GM18505 (cell line): ENCODE measurements around the gene MCOLN1.

Experiments used
- ATAC-seq: cut with Tn5 transposase; IDR thresholded peaks from one replicate; pipeline ENCODE4 v1.9.1; 2021; ENCODE audit not compliant: unreplicated experiment
- POLR2A ChIP-seq: IDR thresholded peaks from 4 replicates; pipeline ENCODE4 v1.6.1; 2011; ENCODE audit warnings: borderline replicate concordance; ENCODE audit not compliant: insufficient read depth, insufficient read length; ENCODE audit errors: extremely low read depth

The MCOLN1 gene

GRCh38 chr19:7524992-7525739, 2.7 kb downstream of the MCOLN1 start:
- no peak for ATAC-seq
- TF ChIP-seq POLR2A, result no peak

DNA sequence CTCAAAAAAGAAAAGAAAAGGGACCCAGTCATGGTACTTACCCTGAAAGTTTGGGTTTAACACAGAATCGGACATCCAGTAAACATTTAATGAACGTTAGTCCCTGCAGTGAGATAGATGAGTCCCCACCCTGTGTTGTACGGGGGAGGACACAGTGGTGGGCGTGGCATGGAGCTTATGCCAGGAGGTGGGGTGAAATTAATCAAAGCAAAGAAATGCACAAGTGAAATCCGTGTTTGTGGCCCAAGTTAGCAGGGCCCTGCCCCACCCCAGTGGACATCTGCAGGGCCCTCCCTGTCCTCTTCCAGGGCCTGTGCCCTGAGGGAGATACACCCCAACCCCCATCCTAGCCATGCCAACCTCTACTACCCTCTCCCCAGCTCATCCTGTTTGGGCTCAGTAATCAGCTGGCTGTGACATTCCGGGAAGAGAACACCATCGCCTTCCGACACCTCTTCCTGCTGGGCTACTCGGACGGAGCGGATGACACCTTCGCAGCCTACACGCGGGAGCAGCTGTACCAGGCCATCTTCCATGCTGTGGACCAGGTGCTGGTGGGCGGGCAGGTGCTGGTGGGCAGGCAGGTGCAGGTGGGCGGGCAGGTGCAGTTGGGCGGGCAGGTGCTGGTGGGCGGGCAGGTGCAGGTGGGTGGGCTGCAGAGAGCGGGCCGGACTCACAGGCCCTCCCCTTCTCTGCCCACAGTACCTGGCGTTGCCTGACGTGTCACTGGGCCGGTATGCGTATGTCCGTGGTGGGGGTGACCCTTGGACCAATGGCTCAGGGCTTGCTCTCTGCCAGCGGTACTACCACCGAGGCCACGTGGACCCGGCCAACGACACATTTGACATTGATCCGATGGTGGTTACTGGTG, 3.9 kb downstream of the MCOLN1 start:
- TF ChIP-seq POLR2A, result no peak
- ATAC-seq, result no peak

DNA sequence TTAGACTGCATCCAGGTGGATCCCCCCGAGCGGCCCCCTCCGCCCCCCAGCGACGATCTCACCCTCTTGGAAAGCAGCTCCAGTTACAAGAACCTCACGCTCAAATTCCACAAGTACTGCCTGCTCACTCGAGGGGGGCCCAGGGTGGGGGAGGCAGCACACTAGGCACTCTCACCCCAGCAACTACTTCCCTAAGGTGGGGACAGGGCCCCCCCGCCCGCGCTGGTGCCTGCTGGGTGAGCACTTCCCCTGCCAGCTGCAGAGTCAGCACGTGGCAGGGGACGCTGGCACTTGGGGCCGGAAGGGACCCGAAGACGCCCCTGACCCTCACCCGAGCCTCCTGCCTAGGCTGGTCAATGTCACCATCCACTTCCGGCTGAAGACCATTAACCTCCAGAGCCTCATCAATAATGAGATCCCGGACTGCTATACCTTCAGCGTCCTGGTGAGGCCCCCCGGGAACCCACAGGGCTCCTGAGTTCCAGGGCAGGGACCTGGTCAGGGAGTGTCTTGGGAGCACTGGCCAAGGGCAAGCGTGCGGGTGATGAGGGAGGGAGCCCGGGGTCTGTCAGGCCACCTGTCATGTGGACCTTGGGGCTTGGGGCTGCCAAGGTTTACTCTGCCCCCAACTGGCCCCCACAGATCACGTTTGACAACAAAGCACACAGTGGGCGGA, 5.2 kb downstream of the MCOLN1 start:
- ATAC-seq, result no peak
- TF ChIP-seq POLR2A, result no peak

GRCh38 chr19:7528192-7528519, 5.7 kb downstream of the MCOLN1 start:
- no peak for TF ChIP-seq POLR2A
- ATAC-seq, result no peak

DNA sequence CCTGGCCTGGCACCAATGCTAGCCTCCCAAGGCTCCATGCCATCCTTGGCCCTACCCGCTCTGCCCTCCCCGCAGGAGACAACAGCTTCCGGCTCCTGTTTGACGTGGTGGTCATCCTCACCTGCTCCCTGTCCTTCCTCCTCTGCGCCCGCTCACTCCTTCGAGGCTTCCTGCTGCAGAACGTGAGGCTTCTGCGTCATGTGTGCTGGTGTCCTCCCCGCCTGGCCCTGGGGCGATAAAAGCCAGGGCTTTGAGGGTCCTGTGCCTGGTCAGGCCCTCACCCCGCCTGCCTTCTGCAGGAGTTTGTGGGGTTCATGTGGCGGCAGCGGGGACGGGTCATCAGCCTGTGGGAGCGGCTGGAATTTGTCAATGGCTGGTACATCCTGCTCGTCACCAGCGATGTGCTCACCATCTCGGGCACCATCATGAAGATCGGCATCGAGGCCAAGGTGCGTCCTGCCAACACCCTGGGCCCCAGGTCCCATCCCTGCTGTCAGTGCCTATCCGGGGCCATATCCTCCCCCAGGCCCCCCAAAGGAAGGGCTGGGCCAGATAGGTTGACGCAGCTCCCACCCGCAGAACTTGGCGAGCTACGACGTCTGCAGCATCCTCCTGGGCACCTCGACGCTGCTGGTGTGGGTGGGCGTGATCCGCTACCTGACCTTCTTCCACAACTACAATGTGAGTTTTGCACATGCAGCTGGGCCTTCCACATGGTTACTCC, 6.3 kb downstream of the MCOLN1 start:
- TF ChIP-seq POLR2A, result no peak
- no peak for ATAC-seq

DNA sequence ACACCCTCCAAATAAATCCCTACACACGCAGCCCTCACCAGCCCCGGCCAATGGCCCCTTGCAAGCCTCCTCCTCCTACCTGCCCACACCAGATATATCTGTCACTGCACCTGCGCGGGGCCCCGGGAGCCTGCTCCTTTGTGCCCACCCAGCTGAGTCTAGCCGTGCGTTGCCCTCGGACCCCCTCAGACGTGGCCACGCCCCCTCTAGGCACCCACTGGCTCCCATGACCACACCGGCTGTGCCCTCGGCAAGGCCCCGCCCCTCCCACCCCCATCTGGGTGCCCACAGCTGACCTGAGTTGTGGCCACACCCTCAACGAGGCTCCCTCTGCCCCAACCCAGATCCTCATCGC, 6.8 kb downstream of the MCOLN1 start:
- ATAC-seq, result no peak
- no peak for TF ChIP-seq POLR2A

- no peak for TF ChIP-seq POLR2A
- ATAC-seq, result no peak
Measured at GRCh38 chr19:7529610-7530490, 7.4 kb downstream of the MCOLN1 start.

GRCh38 chr19:7533281-7533885, 11.0 kb downstream of the MCOLN1 start:
- ATAC-seq, result no peak
- no peak for TF ChIP-seq POLR2A

GRCh38 chr19:7533925-7534480, 11.6 kb downstream of the MCOLN1 start:
- no peak for TF ChIP-seq POLR2A
- no peak for ATAC-seq

DNA sequence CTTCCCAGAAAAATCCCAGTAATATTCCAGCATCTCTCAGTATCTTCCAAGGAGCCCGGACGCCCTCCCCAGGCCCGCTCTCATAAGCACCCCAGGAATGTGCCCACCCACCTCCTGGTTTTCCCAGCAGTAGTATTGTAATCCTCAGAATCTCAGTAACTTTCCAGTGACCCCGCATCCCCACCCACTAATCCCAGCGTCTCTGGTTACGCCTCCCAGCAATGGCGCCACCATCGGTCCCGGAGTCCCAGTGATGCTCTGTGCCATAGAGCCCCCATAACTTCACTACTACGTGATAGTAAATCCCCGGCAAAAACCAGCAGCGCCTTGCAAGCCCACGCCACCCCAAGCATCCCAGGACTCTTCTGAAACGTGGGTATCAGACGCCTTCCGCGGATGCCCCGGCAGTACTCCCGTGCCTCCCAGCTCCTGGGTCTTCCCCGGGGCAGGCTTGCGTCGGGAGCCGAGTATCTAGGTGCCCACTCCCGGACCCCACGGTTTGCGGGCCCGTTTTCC, 12.2 kb downstream of the MCOLN1 start:
- peak; percentile 5 for ATAC-seq
- TF ChIP-seq POLR2A, result no peak

DNA sequence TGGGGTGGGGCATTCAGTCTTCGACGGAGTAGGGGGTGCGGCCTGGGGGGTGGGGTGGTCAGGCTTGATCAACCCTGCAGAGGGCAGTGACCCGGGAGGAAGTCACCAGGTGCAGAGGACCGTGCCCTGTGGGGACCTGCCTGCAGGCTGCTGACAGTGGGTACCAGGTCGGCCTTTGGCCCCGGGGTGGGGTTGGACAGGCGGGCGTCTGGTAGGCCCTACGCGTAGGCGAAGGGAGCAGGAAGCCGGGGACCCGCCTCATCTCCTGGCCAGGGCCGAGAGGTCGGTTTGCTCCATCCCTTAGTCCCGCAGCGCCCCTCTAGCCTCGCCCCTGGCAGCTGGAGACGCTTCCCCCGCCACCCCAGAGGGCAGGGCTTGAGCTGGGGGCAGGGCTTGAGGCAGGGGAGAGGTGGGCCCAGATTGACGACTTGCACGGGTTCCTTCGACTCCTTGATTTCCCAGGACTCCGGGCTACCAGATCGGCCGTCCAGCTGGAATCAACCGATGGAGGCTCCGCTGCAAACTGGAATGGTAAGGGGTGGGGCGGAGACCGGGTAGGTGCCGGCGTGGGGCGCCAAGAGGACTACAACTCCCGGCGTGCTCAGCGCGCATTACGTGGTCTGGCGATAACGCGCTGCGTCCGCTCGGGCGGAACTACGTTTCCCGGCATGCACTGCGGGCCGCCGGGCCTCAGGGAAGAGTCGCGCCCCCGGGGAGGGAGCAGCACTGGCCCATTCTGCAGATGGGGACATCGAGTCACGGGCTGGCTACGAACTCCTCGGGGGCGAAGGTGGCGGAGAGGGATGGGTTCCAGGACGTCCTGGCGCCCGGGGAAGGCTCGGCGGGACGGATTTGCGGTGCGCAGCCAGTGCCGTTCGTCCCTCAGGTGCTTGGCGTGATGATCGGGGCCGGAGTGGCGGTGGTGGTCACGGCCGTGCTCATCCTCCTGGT, 12.9 kb downstream of the MCOLN1 start, which contains the start of gene PNPLA6:
TSS of gene PNPLA6 (plus strand) at position 671 of the 951 bp plus-strand sequence. CDS start at position 743, 72 bp downstream.
- TF ChIP-seq POLR2A, result peak; percentile 59

More for the DNA sequence above, 12.9 kb downstream of the MCOLN1 start, which contains the start of gene PNPLA6:
- peak; percentile 57 for ATAC-seq
